Measurements from ENCODE around the gene MRPL41. TPM values are rescaled to one million over a fixed set of nuclear protein-coding genes. Genes with fewer than 3 reads are reported as not detected.
"Not testable (repeated sequence)": the region's sequence is repeated elsewhere in the genome, so short reads cannot be mapped to it uniquely, and the experiment has no call there.

MRPL41 gene
- polyA plus RNA-seq, 1 donor from 2014 or later, result 60.5 TPM

GRCh38 chr9:137511758-137512463, 39.8 kb upstream of the MRPL41 start:
- Histone ChIP-seq H3K27me3 (ENCODE audit: insufficient read depth, low read depth, low read length) (no peaks in the 10 kb centered on the region), H3F3A (ENCODE audit: insufficient read depth, low read length, poor library complexity, severe bottlenecking) (no peaks in the 10 kb centered on the region), H3K36me3 (ENCODE audit: insufficient read depth, low read length) (no peaks in the 10 kb centered on the region), H3K9me2 (ENCODE audit: insufficient read depth, low read length) (no peaks in the 10 kb centered on the region), H3K9me3 (ENCODE audit: low read length) (no peaks in the 10 kb centered on the region), H3K79me2 (replicated peaks; ENCODE audit: insufficient read depth, low read length) (no peaks in the 10 kb centered on the region), H3K4me2 (ENCODE audit: low read length) (no peak overlapping the region), H3K9ac (ENCODE audit: low read length) (no peak overlapping the region), H3K4me3 (ENCODE audit: low read length) (no peak overlapping the region), H3K27ac (ENCODE audit: low read length) (no peak overlapping the region), H2AFZ (ENCODE audit: low read depth, low read length) (no peak overlapping the region), H4K20me1 (ENCODE audit: insufficient read depth) (no peaks in the 10 kb centered on the region)
- TF ChIP-seq RAD21 (conservative IDR thresholded peaks at IDR 0.05) (no peak), CTCF (IDR thresholded peaks at IDR 0.05; ENCODE audit: poor library complexity, severe bottlenecking) (no peak), REST (IDR thresholded peaks at IDR 0.05; ENCODE audit: borderline replicate concordance) (no peak)

GRCh38 chr9:137513136-137513535, 38.5 kb upstream of the MRPL41 start:
- H3K4me3 ChIP-seq (ENCODE audit: low read length); H3K79me2 ChIP-seq (replicated peaks; ENCODE audit: insufficient read depth, low read length); H3F3A ChIP-seq (ENCODE audit: insufficient read depth, low read length, poor library complexity, severe bottlenecking); H3K9ac ChIP-seq (ENCODE audit: low read length); H3K27ac ChIP-seq (ENCODE audit: low read length); H2AFZ ChIP-seq (ENCODE audit: low read depth, low read length); H4K20me1 ChIP-seq (ENCODE audit: insufficient read depth); H3K27me3 ChIP-seq (ENCODE audit: insufficient read depth, low read depth, low read length); H3K36me3 ChIP-seq (ENCODE audit: insufficient read depth, low read length); H3K9me2 ChIP-seq (ENCODE audit: insufficient read depth, low read length); H3K4me2 ChIP-seq (ENCODE audit: low read length); H3K9me3 ChIP-seq (ENCODE audit: low read length): not testable (repeated sequence)

GRCh38 chr9:137513801-137514570, 37.7 kb upstream of the MRPL41 start:
- not testable (repeated sequence) for H3K4me3 ChIP-seq (ENCODE audit: low read length); H3K36me3 ChIP-seq (ENCODE audit: insufficient read depth, low read length); H3K4me2 ChIP-seq (ENCODE audit: low read length); H3K9me2 ChIP-seq (ENCODE audit: insufficient read depth, low read length); H3K9ac ChIP-seq (ENCODE audit: low read length); H4K20me1 ChIP-seq (ENCODE audit: insufficient read depth); H3K9me3 ChIP-seq (ENCODE audit: low read length); H3K27me3 ChIP-seq (ENCODE audit: insufficient read depth, low read depth, low read length); H3K79me2 ChIP-seq (replicated peaks; ENCODE audit: insufficient read depth, low read length); H2AFZ ChIP-seq (ENCODE audit: low read depth, low read length); H3K27ac ChIP-seq (ENCODE audit: low read length); H3F3A ChIP-seq (ENCODE audit: insufficient read depth, low read length, poor library complexity, severe bottlenecking)
